ENCODE measurements around the gene IGFBP6. TPM values are rescaled to one million over a fixed set of nuclear protein-coding genes. Genes with fewer than 3 reads are reported as not detected.
"Not testable (repeated sequence)": the region's sequence is repeated elsewhere in the genome, so short reads cannot be mapped to it uniquely, and the experiment has no call there.

Gene IGFBP6
- total RNA-seq, 1 experiment from 2014 or later, result 6.4 TPM

DNA sequence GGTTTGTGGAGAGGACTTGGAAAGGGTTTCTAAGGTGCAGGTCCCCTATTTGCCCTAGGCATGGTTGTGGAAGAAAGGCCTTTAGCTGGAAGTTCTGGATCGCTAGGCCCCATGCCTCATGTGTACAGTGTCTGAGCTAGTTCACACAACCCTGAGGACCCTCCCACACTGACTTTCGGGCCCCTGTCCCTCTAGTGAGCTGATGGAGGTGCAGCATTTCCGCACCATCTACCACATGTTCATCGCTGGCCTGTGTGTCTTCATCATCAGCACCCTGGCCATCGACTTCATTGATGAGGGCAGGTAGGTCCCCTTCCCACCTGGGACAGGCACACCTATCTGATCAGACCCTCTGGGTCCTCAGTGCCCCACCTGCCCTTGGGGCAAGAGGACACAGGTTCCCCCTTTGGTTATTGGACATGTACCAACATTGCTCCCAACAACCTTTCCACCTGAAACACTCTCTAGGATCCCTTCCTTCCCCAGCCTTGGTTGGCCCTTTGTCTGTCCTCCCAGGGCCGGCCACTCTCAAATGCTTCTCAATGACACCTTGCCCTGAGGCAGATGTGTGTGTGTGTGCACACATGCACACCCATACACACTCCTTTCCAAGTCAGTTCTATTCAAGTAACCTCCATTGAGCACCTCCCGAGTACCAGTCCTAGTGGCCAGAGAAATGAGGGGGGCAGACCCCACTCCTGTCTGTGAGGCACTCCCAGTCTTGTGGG is 8.4 kb downstream of the IGFBP6 start (continued):
- TF ChIP-seq, protein P1, sequence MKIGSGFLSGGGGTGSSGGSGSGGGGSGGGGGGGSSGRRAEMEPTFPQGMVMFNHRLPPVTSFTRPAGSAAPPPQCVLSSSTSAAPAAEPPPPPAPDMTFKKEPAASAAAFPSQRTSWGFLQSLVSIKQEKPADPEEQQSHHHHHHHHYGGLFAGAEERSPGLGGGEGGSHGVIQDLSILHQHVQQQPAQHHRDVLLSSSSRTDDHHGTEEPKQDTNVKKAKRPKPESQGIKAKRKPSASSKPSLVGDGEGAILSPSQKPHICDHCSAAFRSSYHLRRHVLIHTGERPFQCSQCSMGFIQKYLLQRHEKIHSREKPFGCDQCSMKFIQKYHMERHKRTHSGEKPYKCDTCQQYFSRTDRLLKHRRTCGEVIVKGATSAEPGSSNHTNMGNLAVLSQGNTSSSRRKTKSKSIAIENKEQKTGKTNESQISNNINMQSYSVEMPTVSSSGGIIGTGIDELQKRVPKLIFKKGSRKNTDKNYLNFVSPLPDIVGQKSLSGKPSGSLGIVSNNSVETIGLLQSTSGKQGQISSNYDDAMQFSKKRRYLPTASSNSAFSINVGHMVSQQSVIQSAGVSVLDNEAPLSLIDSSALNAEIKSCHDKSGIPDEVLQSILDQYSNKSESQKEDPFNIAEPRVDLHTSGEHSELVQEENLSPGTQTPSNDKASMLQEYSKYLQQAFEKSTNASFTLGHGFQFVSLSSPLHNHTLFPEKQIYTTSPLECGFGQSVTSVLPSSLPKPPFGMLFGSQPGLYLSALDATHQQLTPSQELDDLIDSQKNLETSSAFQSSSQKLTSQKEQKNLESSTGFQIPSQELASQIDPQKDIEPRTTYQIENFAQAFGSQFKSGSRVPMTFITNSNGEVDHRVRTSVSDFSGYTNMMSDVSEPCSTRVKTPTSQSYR (CRISPR knock-in tag; IDR thresholded peaks at IDR 0.05), result no peak
- TF ChIP-seq GTF2I (CRISPR knock-in tag; conservative IDR thresholded peaks at IDR 0.05), result no peak
- TF ChIP-seq TP53 (CRISPR knock-in tag; IDR thresholded peaks at IDR 0.05), result no peak
- TF ChIP-seq FOXP1 (CRISPR knock-in tag; IDR thresholded peaks at IDR 0.05; ENCODE audit: borderline replicate concordance), result no peak
- TF ChIP-seq, protein P2, sequence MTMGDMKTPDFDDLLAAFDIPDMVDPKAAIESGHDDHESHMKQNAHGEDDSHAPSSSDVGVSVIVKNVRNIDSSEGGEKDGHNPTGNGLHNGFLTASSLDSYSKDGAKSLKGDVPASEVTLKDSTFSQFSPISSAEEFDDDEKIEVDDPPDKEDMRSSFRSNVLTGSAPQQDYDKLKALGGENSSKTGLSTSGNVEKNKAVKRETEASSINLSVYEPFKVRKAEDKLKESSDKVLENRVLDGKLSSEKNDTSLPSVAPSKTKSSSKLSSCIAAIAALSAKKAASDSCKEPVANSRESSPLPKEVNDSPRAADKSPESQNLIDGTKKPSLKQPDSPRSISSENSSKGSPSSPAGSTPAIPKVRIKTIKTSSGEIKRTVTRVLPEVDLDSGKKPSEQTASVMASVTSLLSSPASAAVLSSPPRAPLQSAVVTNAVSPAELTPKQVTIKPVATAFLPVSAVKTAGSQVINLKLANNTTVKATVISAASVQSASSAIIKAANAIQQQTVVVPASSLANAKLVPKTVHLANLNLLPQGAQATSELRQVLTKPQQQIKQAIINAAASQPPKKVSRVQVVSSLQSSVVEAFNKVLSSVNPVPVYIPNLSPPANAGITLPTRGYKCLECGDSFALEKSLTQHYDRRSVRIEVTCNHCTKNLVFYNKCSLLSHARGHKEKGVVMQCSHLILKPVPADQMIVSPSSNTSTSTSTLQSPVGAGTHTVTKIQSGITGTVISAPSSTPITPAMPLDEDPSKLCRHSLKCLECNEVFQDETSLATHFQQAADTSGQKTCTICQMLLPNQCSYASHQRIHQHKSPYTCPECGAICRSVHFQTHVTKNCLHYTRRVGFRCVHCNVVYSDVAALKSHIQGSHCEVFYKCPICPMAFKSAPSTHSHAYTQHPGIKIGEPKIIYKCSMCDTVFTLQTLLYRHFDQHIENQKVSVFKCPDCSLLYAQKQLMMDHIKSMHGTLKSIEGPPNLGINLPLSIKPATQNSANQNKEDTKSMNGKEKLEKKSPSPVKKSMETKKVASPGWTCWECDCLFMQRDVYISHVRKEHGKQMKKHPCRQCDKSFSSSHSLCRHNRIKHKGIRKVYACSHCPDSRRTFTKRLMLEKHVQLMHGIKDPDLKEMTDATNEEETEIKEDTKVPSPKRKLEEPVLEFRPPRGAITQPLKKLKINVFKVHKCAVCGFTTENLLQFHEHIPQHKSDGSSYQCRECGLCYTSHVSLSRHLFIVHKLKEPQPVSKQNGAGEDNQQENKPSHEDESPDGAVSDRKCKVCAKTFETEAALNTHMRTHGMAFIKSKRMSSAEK (CRISPR knock-in tag; IDR thresholded peaks at IDR 0.05; ENCODE audit: borderline replicate concordance), result no peak
- TF ChIP-seq, protein P3, sequence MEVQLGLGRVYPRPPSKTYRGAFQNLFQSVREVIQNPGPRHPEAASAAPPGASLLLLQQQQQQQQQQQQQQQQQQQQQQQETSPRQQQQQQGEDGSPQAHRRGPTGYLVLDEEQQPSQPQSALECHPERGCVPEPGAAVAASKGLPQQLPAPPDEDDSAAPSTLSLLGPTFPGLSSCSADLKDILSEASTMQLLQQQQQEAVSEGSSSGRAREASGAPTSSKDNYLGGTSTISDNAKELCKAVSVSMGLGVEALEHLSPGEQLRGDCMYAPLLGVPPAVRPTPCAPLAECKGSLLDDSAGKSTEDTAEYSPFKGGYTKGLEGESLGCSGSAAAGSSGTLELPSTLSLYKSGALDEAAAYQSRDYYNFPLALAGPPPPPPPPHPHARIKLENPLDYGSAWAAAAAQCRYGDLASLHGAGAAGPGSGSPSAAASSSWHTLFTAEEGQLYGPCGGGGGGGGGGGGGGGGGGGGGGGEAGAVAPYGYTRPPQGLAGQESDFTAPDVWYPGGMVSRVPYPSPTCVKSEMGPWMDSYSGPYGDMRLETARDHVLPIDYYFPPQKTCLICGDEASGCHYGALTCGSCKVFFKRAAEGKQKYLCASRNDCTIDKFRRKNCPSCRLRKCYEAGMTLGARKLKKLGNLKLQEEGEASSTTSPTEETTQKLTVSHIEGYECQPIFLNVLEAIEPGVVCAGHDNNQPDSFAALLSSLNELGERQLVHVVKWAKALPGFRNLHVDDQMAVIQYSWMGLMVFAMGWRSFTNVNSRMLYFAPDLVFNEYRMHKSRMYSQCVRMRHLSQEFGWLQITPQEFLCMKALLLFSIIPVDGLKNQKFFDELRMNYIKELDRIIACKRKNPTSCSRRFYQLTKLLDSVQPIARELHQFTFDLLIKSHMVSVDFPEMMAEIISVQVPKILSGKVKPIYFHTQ (CRISPR knock-in tag; IDR thresholded peaks at IDR 0.05), result no peak

DNA sequence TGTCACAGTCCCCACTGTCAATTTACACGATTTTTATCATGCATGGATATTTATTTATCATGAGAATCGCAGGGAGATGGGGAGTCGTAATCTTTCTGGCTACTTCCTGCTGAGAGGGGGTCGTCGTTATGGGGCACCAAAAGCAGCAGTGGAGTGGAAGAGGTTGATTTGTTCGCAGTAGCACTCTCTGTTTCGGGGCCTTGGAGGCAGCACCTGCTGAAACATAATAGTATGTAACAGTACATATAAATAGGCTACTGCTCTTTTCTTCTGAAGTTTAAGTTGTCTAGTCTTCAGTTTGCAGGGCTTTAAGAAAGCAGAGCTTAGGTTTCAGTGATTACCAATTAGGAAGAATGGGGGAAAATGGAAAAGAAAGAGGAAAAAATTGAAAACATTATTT is 9.7 kb downstream of the IGFBP6 start:
- POLR2A ChIA-PET, result no interaction called here
- no peak overlapping the region for H3K27ac Mint-ChIP-seq
- ATAC-seq, result no peak
- no peaks in the 10 kb centered on the region; the same call in none of the 2 replicates for H3K36me3 Mint-ChIP-seq
- H3K4me3 Mint-ChIP-seq, result 0 out of 2 replicates have a peak overlapping the region, but pooled peaks have one; percentile 18
- peaks cover 16% of the 10 kb centered on the region for H3K27me3 Mint-ChIP-seq (ENCODE audit: low read depth)
- DNase-seq (ENCODE audit: low spot score), result no peak
- CTCF ChIA-PET, result no interaction called here
- H3K9me3 Mint-ChIP-seq, result peaks cover 10% of the 10 kb centered on the region
- H3K4me1 Mint-ChIP-seq, result peaks cover 8% of the 10 kb centered on the region
- TF ChIP-seq ZNF396 (CRISPR knock-in tag; IDR thresholded peaks at IDR 0.05; ENCODE audit: borderline replicate concordance), result no peak
- TF ChIP-seq, protein P4, sequence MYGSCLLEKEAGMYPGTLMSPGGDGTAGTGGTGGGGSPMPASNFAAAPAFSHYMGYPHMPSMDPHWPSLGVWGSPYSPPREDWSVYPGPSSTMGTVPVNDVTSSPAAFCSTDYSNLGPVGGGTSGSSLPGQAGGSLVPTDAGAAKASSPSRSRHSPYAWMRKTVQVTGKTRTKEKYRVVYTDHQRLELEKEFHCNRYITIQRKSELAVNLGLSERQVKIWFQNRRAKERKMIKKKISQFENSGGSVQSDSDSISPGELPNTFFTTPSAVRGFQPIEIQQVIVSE (CRISPR knock-in tag; IDR thresholded peaks at IDR 0.05; ENCODE audit: borderline replicate concordance), result no peak
- TF ChIP-seq, protein P5, sequence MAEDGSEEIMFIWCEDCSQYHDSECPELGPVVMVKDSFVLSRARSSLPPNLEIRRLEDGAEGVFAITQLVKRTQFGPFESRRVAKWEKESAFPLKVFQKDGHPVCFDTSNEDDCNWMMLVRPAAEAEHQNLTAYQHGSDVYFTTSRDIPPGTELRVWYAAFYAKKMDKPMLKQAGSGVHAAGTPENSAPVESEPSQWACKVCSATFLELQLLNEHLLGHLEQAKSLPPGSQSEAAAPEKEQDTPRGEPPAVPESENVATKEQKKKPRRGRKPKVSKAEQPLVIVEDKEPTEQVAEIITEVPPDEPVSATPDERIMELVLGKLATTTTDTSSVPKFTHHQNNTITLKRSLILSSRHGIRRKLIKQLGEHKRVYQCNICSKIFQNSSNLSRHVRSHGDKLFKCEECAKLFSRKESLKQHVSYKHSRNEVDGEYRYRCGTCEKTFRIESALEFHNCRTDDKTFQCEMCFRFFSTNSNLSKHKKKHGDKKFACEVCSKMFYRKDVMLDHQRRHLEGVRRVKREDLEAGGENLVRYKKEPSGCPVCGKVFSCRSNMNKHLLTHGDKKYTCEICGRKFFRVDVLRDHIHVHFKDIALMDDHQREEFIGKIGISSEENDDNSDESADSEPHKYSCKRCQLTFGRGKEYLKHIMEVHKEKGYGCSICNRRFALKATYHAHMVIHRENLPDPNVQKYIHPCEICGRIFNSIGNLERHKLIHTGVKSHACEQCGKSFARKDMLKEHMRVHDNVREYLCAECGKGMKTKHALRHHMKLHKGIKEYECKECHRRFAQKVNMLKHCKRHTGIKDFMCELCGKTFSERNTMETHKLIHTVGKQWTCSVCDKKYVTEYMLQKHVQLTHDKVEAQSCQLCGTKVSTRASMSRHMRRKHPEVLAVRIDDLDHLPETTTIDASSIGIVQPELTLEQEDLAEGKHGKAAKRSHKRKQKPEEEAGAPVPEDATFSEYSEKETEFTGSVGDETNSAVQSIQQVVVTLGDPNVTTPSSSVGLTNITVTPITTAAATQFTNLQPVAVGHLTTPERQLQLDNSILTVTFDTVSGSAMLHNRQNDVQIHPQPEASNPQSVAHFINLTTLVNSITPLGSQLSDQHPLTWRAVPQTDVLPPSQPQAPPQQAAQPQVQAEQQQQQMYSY (CRISPR knock-in tag; IDR thresholded peaks at IDR 0.05), result no peak
- no peak for TF ChIP-seq ZNF423 (CRISPR knock-in tag; IDR thresholded peaks at IDR 0.05)
- no peak for TF ChIP-seq ZNF416 (CRISPR knock-in tag; IDR thresholded peaks at IDR 0.05)
- no peak for TF ChIP-seq TCF7 (CRISPR knock-in tag; IDR thresholded peaks at IDR 0.05; ENCODE audit: low read depth)
- no peak for TF ChIP-seq SMAD3 (CRISPR knock-in tag; IDR thresholded peaks at IDR 0.05; ENCODE audit: borderline replicate concordance)
- no peak for TF ChIP-seq CBFB (CRISPR knock-in tag; IDR thresholded peaks at IDR 0.05; ENCODE audit: low read depth)
- TF ChIP-seq RELA (CRISPR knock-in tag; IDR thresholded peaks at IDR 0.05; ENCODE audit: borderline replicate concordance), result no peak
- TF ChIP-seq, protein P6, sequence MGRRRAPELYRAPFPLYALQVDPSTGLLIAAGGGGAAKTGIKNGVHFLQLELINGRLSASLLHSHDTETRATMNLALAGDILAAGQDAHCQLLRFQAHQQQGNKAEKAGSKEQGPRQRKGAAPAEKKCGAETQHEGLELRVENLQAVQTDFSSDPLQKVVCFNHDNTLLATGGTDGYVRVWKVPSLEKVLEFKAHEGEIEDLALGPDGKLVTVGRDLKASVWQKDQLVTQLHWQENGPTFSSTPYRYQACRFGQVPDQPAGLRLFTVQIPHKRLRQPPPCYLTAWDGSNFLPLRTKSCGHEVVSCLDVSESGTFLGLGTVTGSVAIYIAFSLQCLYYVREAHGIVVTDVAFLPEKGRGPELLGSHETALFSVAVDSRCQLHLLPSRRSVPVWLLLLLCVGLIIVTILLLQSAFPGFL (CRISPR knock-in tag; IDR thresholded peaks at IDR 0.05; ENCODE audit: borderline replicate concordance), result no peak
- no peak for TF ChIP-seq NFATC4 (CRISPR knock-in tag; IDR thresholded peaks at IDR 0.05)

DNA sequence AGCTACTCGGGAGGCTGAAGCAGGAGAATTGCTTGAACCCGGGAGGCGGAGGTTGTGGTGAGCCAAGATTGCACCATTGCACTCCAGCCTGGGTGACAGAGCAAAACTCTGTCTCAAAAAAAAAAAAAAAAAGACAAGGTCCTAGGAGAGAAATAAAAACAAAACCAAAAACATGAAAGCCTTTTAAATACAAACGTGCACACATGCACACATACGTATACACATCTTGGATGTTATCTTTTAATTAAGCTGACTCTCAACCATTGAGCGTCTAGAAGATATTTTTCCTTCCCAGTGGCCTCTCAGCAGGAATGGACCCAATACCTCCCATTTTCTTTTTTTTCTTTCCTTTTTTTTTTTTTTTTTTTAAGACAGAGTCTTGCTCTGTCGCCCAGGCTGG is 15.0 kb downstream of the IGFBP6 start:
- H3K27ac Mint-ChIP-seq; DNase-seq (ENCODE audit: low spot score); H3K4me1 Mint-ChIP-seq; H3K4me3 Mint-ChIP-seq; ATAC-seq; POLR2A ChIA-PET; H3K36me3 Mint-ChIP-seq: not testable (repeated sequence)
- peaks cover 10% of the 10 kb centered on the region for H3K9me3 Mint-ChIP-seq
- peaks cover 15% of the 10 kb centered on the region for H3K27me3 Mint-ChIP-seq (ENCODE audit: low read depth)
- CTCF ChIA-PET, result interaction anchor here (0.7 kb wide), 2 partner anchors 105 to 335 kb away, joined by 4 to 5 read pairs; partner anchors contain the start of gene KRT76

Data from WTC11 (cell line).